Heart right ventricle (tissue), 16 donors: ENCODE data around the gene MYCBP2. TPM values are rescaled to one million over a fixed set of nuclear protein-coding genes. Genes with fewer than 3 reads are reported as not detected.
"Not testable (repeated sequence)": the region's sequence is repeated elsewhere in the genome, so short reads cannot be mapped to it uniquely, and the experiment has no call there.

Experiments
- ATAC-seq, 8 donors: fragments of 200-7000 bp; cut with Tn5 transposase; one replicate each; pipeline ENCODE4 v1.9.1; 2020; ENCODE audit warnings: mild to moderate bottlenecking in 8 of 8, moderate library complexity in 8 of 8, moderate number of reproducible peaks in 1 of 8
- DNase-seq, 2 donors: peaks; one replicate each; pipeline ENCODE4 v3.0.0-alpha.2; 2020
- H3K27ac ChIP-seq, 10 donors: fragments of 200-600 bp; sonication (generic) in 2 of 10; one replicate each; pipeline versions ENCODE4 v1.5.0 to v1.8.0; 2020 to 2022; ENCODE audit warnings: mild to moderate bottlenecking in 3 of 10
- H3K27me3 ChIP-seq, 7 donors: fragments of 200-600 bp; one replicate each; pipeline ENCODE4 v1.8.0; 2021 to 2022; ENCODE audit warnings: mild to moderate bottlenecking in 2 of 7
- H3K36me3 ChIP-seq, 9 donors: fragments of 200-600 bp; sonication (generic) in 1 of 9; one replicate each; pipeline versions ENCODE4 v1.5.0 to v1.8.0; 2020 to 2022; ENCODE audit warnings: mild to moderate bottlenecking in 2 of 9
- H3K4me1 ChIP-seq, 9 donors: fragments of 200-600 bp; sonication (generic) in 1 of 9; one replicate each; pipeline versions ENCODE4 v1.5.0 to v1.8.0; 2020 to 2022; ENCODE audit warnings: mild to moderate bottlenecking in 4 of 9
- H3K4me3 ChIP-seq, 10 donors: fragments of 200-600 bp; sonication (generic) in 2 of 10; one replicate each; pipeline versions ENCODE4 v1.5.0 to v1.8.0; 2020 to 2022; ENCODE audit warnings: mild to moderate bottlenecking in 7 of 10, moderate library complexity in 2 of 10
- H3K9me3 ChIP-seq, 11 donors: fragments of 200-600 bp in 10 of 11; sonication (generic) in 2 of 11; one replicate each; pipeline versions ENCODE4 v1.5.0 to v1.8.0; 2013 to 2022; ENCODE audit warnings: mild to moderate bottlenecking in 2 of 11, control low read depth in 1 of 11, moderate library complexity in 1 of 11
- WGBS, 2 donors: extraction: QIAGEN DNeasy Blood & Tissue Kit; methylation state at CpG; one replicate each; pipeline ENCODE4 v1.1.7; 2013; ENCODE audit warnings: inconsistent platforms in 1 of 2; 5-methylcytosine and 5-hydroxymethylcytosine counted together
- intact Hi-C, 10 donors: fragments of 100-400 bp; cut with DNase I; formaldehyde crosslinking; loops; one replicate each; pipeline versions ENCODE4 v1.11.1 to v1.14.2; 2022
- polyA plus RNA-seq, 2 donors: library from polyadenylated mRNA; stranded (reverse); fragments of 200-250 nt; gene quantifications; one replicate each; pipeline ENCODE4 v1.2.3, GENCODE V29; 2013
- total RNA-seq, 10 donors: library from RNA; stranded (reverse); fragmentation: NEBNext Ultra II Directional in 3 of 10; extraction: Animal tissue kit (Norgen Biotek cat#: 25700) in 3 of 10; gene quantifications; one replicate each; pipeline versions ENCODE4 v1.2.1 to v1.2.4, GENCODE V29; 2021 to 2023
- TF ChIP-seq, protein P1 (sequence below), 9 donors: fragments of 200-600 bp; sonication (generic) in 2 of 9; IDR thresholded peaks; one replicate each; pipeline versions ENCODE4 v1.5.0 to v1.8.0; 2021 to 2022; ENCODE audit warnings: antibody characterized with exemption in 9 of 9, mild to moderate bottlenecking in 5 of 9, moderate library complexity in 1 of 9
- donor health status: Arrhythmogenic right ventricular cardiomyopathy.
- donor health status: ischemic (EF 13 %, LVEDD 7.1; RV severe dilation, severe dysfunction).
- donor health status: healthy with polysubstance abuse.
- donor health status: DM: no; HTN: yes; CAD: no.
- donor health status: DM: no; HTN: no; CAD: no.
- donor health status: ischemic (EF 25% LVEDD 6.9; RV normal size, moderate dysfunction).
- donor health status: ischemic (EF 25% LVEDD 5.7; RV mildly dilated, moderate dysfunction).
- donor health status: healthy.
- donor health status: DM: yes; HTN: yes; CAD: no.
- donor health status: Ischemic cardiomyopathy.
- donor health status: ischemic (EF 35%, LVEDD 5.7; RV mildly dilated, moderate dysfunction).
- donor health status: nonischemic (EF 11% LVEDD 7.7; RV severe dilation, severe dysfunction).
- donor health status: DM: yes; HTN: yes; CAD: no.
- donor health status: PGD.
- donor health status: ischemic (EF 29% LVEDD 5.4; RV normal size, mild dysfunction).
- donor health status: nonischemic (EF 23%, LVEDD 6.1; RV moderate dilation, normal function).

The MYCBP2 gene
- total and polyA plus RNA-seq, 12 donors, result 18.6 to 70.7 (median 52.4) TPM

- WGBS, 2 donors, result 93 to 95% methylated on average over 2 of the region's 2 CpGs
- Histone ChIP-seq H3K9me3 (no peaks in the 10 kb centered on the region), H3K4me1 (peaks cover 0 to 35% (median 17%) of the 10 kb centered on the region in 9 donors), H3K27ac (peak overlapping the region in 2 of 10 donors; percentile 0 to 10), H3K27me3 (no peaks in the 10 kb centered on the region), H3K4me3 (no peak overlapping the region), H3K36me3 (peaks cover 0 to 99% (median 45%) of the 10 kb centered on the region in 9 donors)
- no peak for DNase-seq
- peak in 4 of 8 donors; percentile 55 to 75 (median 66) for ATAC-seq
- TF ChIP-seq, protein P1, sequence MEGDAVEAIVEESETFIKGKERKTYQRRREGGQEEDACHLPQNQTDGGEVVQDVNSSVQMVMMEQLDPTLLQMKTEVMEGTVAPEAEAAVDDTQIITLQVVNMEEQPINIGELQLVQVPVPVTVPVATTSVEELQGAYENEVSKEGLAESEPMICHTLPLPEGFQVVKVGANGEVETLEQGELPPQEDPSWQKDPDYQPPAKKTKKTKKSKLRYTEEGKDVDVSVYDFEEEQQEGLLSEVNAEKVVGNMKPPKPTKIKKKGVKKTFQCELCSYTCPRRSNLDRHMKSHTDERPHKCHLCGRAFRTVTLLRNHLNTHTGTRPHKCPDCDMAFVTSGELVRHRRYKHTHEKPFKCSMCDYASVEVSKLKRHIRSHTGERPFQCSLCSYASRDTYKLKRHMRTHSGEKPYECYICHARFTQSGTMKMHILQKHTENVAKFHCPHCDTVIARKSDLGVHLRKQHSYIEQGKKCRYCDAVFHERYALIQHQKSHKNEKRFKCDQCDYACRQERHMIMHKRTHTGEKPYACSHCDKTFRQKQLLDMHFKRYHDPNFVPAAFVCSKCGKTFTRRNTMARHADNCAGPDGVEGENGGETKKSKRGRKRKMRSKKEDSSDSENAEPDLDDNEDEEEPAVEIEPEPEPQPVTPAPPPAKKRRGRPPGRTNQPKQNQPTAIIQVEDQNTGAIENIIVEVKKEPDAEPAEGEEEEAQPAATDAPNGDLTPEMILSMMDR (IDR thresholded peaks at IDR 0.05), result no peak
- intact Hi-C loops, result no loop called here
These were observed 317.9 kb downstream of the MYCBP2 start for GRCh38 chr13:77009011-77009410.

- intact Hi-C loops, H3K4me3 ChIP-seq, DNase-seq, H3K27me3 ChIP-seq, H3K9me3 ChIP-seq: not testable (repeated sequence)
- Histone ChIP-seq H3K36me3 (peaks cover 0 to 99% (median 38%) of the 10 kb centered on the region in 9 donors), H3K27ac (peak overlapping the region in 2 of 10 donors; percentile 0 to 10), H3K4me1 (peaks cover 0 to 32% (median 17%) of the 10 kb centered on the region in 9 donors)
- WGBS, 2 donors, result 88 to 93% methylated on average over 4 of the region's 4 CpGs
- peak in 4 of 8 donors; percentile 40 to 66 (median 48) for ATAC-seq
These were observed 318.6 kb downstream of the MYCBP2 start for GRCh38 chr13:77008337-77008736.

- Histone ChIP-seq H3K27me3 (no peaks in the 10 kb centered on the region), H3K4me1 (peaks cover 0 to 44% (median 27%) of the 10 kb centered on the region in 9 donors), H3K4me3 (no peak overlapping the region), H3K9me3 (no peaks in the 10 kb centered on the region), H3K36me3 (peaks cover 0 to 94% (median 24%) of the 10 kb centered on the region in 9 donors), H3K27ac (no peak overlapping the region)
- ATAC-seq (peak in 5 of 8 donors; percentile 24 to 45 (median 41)), DNase-seq (no peak)
- WGBS, 2 donors, result 58 to 66% methylated on average over 7 of the region's 7 CpGs
- intact Hi-C loops, result no loop called here
- TF ChIP-seq, protein P1 (IDR thresholded peaks at IDR 0.05), result peak; percentile 22 to 76 (median 58)
These were observed 324.2 kb downstream of the MYCBP2 start for GRCh38 chr13:77002590-77003190.

- DNase-seq, result no peak
- peak in 2 of 8 donors; percentile 36 to 41 for ATAC-seq
- H3K27me3 ChIP-seq, result no peaks in the 10 kb centered on the region
- H3K9me3 ChIP-seq, result no peaks in the 10 kb centered on the region
- H3K4me1 ChIP-seq, result peaks cover 0 to 38% (median 27%) of the 10 kb centered on the region in 9 donors
- TF ChIP-seq, protein P1 (IDR thresholded peaks at IDR 0.05), result no peak
- H3K4me3 ChIP-seq, result no peak overlapping the region
- peak overlapping the region in 2 of 10 donors; percentile 9 to 23 for H3K27ac ChIP-seq
- H3K36me3 ChIP-seq, result peaks cover 0 to 94% (median 19%) of the 10 kb centered on the region in 9 donors
- WGBS, 2 donors, result 48 to 53% methylated on average over 4 of the region's 4 CpGs
- intact Hi-C loops, result no loop called here
These were observed 324.8 kb downstream of the MYCBP2 start for GRCh38 chr13:77001963-77002587.
